Adrenal gland (tissue), 12 donors: Measurements from ENCODE around the gene SORL1. TPM values are rescaled to one million over a fixed set of nuclear protein-coding genes. Genes with fewer than 3 reads are reported as not detected.

Experiments
- DNase-seq, 7 donors: peaks; one replicate each; pipeline ENCODE4 v3.0.0-alpha.2; 2019 to 2020
- H3K27ac ChIP-seq, 5 donors: fragments of 200-600 bp; sonication (generic) in 4 of 5; 1 replicate in 3 of 5; 2 replicates in 2 of 5; pipeline versions ENCODE4 v1.5.1 to v1.8.0; 2016 to 2020; ENCODE audit warnings: mild to moderate bottlenecking in 1 of 5
- H3K27me3 ChIP-seq: fragments of 200-600 bp; 2 replicates; pipeline ENCODE4 v1.8.0; 2021
- H3K36me3 ChIP-seq, 2 donors: fragments of 200-600 bp; replicated peaks in 1 of 2; 1 replicate in 1 of 2; 2 replicates in 1 of 2; pipeline versions ENCODE4 v1.5.1 to v1.8.0; 2018 to 2022
- H3K4me1 ChIP-seq, 2 donors: fragments of 200-600 bp; replicated peaks in 1 of 2; 1 replicate in 1 of 2; 2 replicates in 1 of 2; pipeline versions ENCODE4 v1.5.1 to v1.8.0; 2018 to 2021
- H3K4me3 ChIP-seq, 4 donors: fragments of 200-600 bp; sonication (generic) in 3 of 4; one replicate each; pipeline ENCODE4 v1.5.1; 2016 to 2018
- H3K9me3 ChIP-seq, 3 donors: fragments of 200-600 bp; sonication (generic) in 1 of 3; replicated peaks in 1 of 3; 1 replicate in 2 of 3; 2 replicates in 1 of 3; pipeline versions ENCODE4 v1.5.1 to v1.8.0; 2016 to 2021
- POLR2A ChIP-seq, 2 donors: fragments of 450-650 bp; IDR thresholded peaks; one replicate each; pipeline ENCODE4 v1.6.1; 2017; ENCODE audit warnings: antibody characterized with exemption in 2 of 2, mild to moderate bottlenecking in 2 of 2, moderate library complexity in 1 of 2
- WGBS, 4 donors: extraction: QIAGEN DNeasy Blood & Tissue Kit in 2 of 4; methylation state at CpG; one replicate each; pipeline versions ENCODE4 v1.1.5 to v1.1.7; 2013 to 2017; 5-methylcytosine and 5-hydroxymethylcytosine counted together
- intact Hi-C, 2 donors: fragments of 100-400 bp; cut with DNase I; formaldehyde crosslinking; loops; one replicate each; pipeline versions ENCODE4 v1.14.1 to v1.15.0; 2022 to 2023
- polyA plus RNA-seq, 3 donors: library from polyadenylated mRNA; stranded (reverse); fragments of 200-250 nt in 2 of 3; fragments of 350-450 nt in 1 of 3; fragmentation: Illumina TruSeq in 1 of 3; extraction: RNeasy Lipid Tissue Mini Kit (QIAGEN cat#74804) in 1 of 3; gene quantifications; one replicate each; pipeline ENCODE4 v1.2.3, GENCODE V29; 2013 to 2014
- total RNA-seq, 9 donors: library from RNA; depleted of rRNA in 4 of 9; stranded (reverse); fragments of >200 nt in 4 of 9; fragments of 120-200 nt in 1 of 9; fragmentation: NEBNext Ultra II Directional in 1 of 9; extraction: Animal tissue kit (Norgen Biotek cat#: 25700) in 1 of 9; gene quantifications; one replicate each; pipeline versions ENCODE4 v1.1.0 to v1.2.4, GENCODE V29; 2013 to 2023
- TF ChIP-seq, protein P1 (sequence below), 6 experiments: fragments of 450-650 bp in 4 of 6; fragments of 200-600 bp in 2 of 6; sonication (generic) in 1 of 6; IDR thresholded peaks; 1 replicate in 5 of 6; 2 replicates in 1 of 6; pipeline versions ENCODE4 v1.5.1 to v1.8.0; 2016 to 2021; ENCODE audit warnings: antibody characterized with exemption in 6 of 6, mild to moderate bottlenecking in 2 of 6, moderate library complexity in 1 of 6
- donor health status: healthy with polysubstance abuse.
- donor health status: Bipolar disorder and iron deficiency.
- donor health status: DM: yes; HTN: yes; CAD: no.
- donor health status: DM: no; HTN: no; CAD: no.
- donor health status: DM: no; HTN: no; CAD: no.
- donor health status: DM: yes; HTN: yes; CAD: no.

SORL1 gene
- total and polyA plus RNA-seq, 12 donors, result 1.0 to 28.6 (median 8.9) TPM

DNA sequence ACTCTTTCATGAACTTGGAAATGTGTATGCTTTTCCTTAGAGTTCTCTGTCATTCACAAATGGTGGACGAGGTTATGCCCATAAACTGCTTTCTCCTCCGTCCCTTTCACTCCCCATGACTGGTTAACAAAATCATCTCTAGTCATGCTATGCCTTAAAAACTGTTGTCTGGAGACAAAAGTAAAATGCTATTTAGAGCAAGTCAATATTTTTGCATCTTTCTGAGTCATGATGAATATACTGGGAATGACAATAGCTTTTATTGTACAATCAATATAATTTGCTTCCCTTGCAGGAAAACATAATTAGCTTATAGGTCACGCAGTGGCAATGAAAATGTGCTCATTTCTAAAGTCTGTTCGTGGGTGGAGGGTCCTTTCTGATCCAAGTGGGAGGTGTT lies 217.3 kb downstream of the SORL1 start:
- Histone ChIP-seq H3K9me3 (no peaks in the 10 kb centered on the region), H3K27me3 (no peaks in the 10 kb centered on the region), H3K27ac (no peak overlapping the region), H3K4me1 (peaks cover 0 to 15% of the 10 kb centered on the region in 2 donors), H3K36me3 (no peaks in the 10 kb centered on the region), H3K4me3 (no peak overlapping the region)
- TF ChIP-seq POLR2A (IDR thresholded peaks at IDR 0.05), result no peak
- TF ChIP-seq, protein P1, sequence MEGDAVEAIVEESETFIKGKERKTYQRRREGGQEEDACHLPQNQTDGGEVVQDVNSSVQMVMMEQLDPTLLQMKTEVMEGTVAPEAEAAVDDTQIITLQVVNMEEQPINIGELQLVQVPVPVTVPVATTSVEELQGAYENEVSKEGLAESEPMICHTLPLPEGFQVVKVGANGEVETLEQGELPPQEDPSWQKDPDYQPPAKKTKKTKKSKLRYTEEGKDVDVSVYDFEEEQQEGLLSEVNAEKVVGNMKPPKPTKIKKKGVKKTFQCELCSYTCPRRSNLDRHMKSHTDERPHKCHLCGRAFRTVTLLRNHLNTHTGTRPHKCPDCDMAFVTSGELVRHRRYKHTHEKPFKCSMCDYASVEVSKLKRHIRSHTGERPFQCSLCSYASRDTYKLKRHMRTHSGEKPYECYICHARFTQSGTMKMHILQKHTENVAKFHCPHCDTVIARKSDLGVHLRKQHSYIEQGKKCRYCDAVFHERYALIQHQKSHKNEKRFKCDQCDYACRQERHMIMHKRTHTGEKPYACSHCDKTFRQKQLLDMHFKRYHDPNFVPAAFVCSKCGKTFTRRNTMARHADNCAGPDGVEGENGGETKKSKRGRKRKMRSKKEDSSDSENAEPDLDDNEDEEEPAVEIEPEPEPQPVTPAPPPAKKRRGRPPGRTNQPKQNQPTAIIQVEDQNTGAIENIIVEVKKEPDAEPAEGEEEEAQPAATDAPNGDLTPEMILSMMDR (IDR thresholded peaks at IDR 0.05), result no peak
- intact Hi-C loops, result no loop called here
- 77 to 85% (median 81%) methylated on average over 4 of the region's 4 CpGs for WGBS, 4 donors
- DNase-seq, result no peak

DNA sequence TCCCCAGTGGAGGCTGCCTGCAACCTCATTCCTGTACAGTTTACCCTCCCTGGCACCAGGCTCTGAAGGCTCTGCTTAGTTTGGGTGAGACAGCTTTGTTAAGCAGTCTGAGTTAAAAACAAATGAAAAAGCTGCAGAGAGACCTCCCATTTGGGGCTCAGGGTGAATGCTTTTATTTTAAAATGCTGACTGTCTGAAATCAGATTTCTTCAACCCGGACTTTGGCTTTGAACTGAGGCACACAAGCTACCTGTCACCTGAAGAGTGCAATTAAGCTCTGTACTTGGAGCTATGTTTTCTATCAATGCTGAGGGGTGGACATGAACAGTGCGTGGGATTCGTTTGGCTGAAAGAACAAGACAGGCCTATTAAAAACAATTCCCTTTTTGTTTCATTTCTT lies 218.2 kb downstream of the SORL1 start:
- DNase-seq, result no peak
- H3K9me3 ChIP-seq, result no peaks in the 10 kb centered on the region
- intact Hi-C loops, result no loop called here
- no peaks in the 10 kb centered on the region for H3K27me3 ChIP-seq
- H3K36me3 ChIP-seq, result no peaks in the 10 kb centered on the region
- H3K27ac ChIP-seq, result peak overlapping the region in 1 of 5 donors; percentile 1
- no peak overlapping the region for H3K4me3 ChIP-seq
- peaks cover 0 to 15% of the 10 kb centered on the region in 2 donors for H3K4me1 ChIP-seq
- TF ChIP-seq POLR2A (IDR thresholded peaks at IDR 0.05), result no peak
- TF ChIP-seq, protein P1 (IDR thresholded peaks at IDR 0.05), result no peak
- WGBS, 4 donors, result 61 to 70% (median 69%) methylated on average over 3 of the region's 3 CpGs

DNA sequence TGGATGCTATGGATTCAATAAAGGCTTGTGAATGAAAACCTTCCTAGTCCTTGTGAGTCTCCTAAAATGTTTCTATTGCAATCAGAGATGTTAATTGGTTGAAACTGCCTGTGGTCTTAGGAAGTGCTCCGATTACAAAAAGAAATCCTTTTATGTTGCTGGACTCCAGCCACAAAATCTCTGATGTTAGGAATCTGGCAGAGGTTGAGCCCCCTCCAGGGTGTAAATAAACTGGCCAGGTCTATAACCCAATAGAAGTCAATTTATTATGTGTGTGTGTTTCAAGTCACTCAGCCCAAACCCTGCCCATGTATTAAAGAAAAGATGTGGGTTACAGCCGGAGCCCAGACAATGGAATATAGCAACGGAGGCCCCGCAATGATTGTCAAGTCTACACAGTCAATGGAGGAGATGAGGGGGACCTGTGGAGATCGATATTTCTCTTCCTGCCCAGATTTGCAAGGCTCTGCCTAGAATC lies 218.7 kb downstream of the SORL1 start:
- TF ChIP-seq, protein P1 (IDR thresholded peaks at IDR 0.05), result no peak
- TF ChIP-seq POLR2A (IDR thresholded peaks at IDR 0.05), result no peak
- DNase-seq, result no peak
- H3K9me3 ChIP-seq, result no peaks in the 10 kb centered on the region
- WGBS, 4 donors, result 68 to 80% (median 75%) methylated on average over 5 of the region's 5 CpGs
- no peaks in the 10 kb centered on the region for H3K27me3 ChIP-seq
- no peak overlapping the region for H3K4me3 ChIP-seq
- peak overlapping the region in 2 of 5 donors; percentile 1 to 61 for H3K27ac ChIP-seq
- H3K4me1 ChIP-seq, result peaks cover 0 to 15% of the 10 kb centered on the region in 2 donors
- intact Hi-C loops, result no loop called here
- no peaks in the 10 kb centered on the region for H3K36me3 ChIP-seq

- Histone ChIP-seq H3K36me3 (no peaks in the 10 kb centered on the region), H3K27me3 (no peaks in the 10 kb centered on the region), H3K27ac (peak overlapping the region in 2 of 5 donors; percentile 1 to 61), H3K4me3 (no peak overlapping the region), H3K4me1 (peaks cover 0 to 15% of the 10 kb centered on the region in 2 donors), H3K9me3 (no peaks in the 10 kb centered on the region)
- intact Hi-C loops, result no loop called here
- 62 to 71% (median 63%) methylated on average over 16 to 19 of the region's 19 CpGs for WGBS, 4 donors
- DNase-seq, result peak in 1 of 7 donors; percentile 59
- TF ChIP-seq POLR2A (IDR thresholded peaks at IDR 0.05), result no peak
- TF ChIP-seq, protein P1 (IDR thresholded peaks at IDR 0.05), result no peak
These were observed 219.4 kb downstream of the SORL1 start for GRCh38 chr11:121671283-121672168.
